Measurements from ENCODE around the gene NPAT.

The NPAT gene

DNA sequence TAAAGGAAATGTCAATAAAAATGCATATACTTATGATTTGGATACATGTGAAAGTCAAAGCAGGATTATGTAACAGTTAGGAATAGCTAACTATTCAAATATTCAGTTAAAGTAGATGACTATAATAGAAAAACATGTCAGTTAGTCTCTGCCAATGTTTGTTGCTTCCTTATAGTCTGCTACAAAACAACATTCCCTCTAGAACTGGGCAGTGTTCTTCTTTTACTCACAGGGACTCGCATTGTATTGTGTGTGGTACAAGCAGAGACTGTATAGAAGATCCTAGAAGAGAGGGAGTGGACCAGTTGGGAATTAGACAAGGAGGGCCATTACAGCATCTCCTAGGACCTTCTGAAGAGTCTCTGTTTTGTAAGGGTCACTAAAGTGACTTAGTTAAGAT lies 90.4 kb downstream of the NPAT start:
- no peak overlapping the region for H3K4me3 ChIP-seq (replicated peaks; ENCODE audit: insufficient read depth, low read length)
- no peak overlapping the region for H3K27ac ChIP-seq (replicated peaks)
- TF ChIP-seq POLR2AphosphoS5 (IDR thresholded peaks at IDR 0.05; ENCODE audit: low read depth), result no peak
- TF ChIP-seq, protein P1, sequence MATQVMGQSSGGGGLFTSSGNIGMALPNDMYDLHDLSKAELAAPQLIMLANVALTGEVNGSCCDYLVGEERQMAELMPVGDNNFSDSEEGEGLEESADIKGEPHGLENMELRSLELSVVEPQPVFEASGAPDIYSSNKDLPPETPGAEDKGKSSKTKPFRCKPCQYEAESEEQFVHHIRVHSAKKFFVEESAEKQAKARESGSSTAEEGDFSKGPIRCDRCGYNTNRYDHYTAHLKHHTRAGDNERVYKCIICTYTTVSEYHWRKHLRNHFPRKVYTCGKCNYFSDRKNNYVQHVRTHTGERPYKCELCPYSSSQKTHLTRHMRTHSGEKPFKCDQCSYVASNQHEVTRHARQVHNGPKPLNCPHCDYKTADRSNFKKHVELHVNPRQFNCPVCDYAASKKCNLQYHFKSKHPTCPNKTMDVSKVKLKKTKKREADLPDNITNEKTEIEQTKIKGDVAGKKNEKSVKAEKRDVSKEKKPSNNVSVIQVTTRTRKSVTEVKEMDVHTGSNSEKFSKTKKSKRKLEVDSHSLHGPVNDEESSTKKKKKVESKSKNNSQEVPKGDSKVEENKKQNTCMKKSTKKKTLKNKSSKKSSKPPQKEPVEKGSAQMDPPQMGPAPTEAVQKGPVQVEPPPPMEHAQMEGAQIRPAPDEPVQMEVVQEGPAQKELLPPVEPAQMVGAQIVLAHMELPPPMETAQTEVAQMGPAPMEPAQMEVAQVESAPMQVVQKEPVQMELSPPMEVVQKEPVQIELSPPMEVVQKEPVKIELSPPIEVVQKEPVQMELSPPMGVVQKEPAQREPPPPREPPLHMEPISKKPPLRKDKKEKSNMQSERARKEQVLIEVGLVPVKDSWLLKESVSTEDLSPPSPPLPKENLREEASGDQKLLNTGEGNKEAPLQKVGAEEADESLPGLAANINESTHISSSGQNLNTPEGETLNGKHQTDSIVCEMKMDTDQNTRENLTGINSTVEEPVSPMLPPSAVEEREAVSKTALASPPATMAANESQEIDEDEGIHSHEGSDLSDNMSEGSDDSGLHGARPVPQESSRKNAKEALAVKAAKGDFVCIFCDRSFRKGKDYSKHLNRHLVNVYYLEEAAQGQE (IDR thresholded peaks at IDR 0.05; ENCODE audit: insufficient replicate concordance, low read depth), result no peak
- TF ChIP-seq CTCF (IDR thresholded peaks at IDR 0.05; ENCODE audit: insufficient read depth, low read length), result no peak
- TF ChIP-seq GABPA (IDR thresholded peaks at IDR 0.05; ENCODE audit: low read depth), result no peak
- TF ChIP-seq SPI1 (IDR thresholded peaks at IDR 0.05; ENCODE audit: borderline replicate concordance, low read depth), result no peak
- no peak for DNase-seq (ENCODE audit: low read depth in 1 of 2, low spot score in 1 of 2)
- H3K27me3 ChIP-seq (ENCODE audit: insufficient read depth, poor library complexity, severe bottlenecking), result no peaks in the 10 kb centered on the region

DNA sequence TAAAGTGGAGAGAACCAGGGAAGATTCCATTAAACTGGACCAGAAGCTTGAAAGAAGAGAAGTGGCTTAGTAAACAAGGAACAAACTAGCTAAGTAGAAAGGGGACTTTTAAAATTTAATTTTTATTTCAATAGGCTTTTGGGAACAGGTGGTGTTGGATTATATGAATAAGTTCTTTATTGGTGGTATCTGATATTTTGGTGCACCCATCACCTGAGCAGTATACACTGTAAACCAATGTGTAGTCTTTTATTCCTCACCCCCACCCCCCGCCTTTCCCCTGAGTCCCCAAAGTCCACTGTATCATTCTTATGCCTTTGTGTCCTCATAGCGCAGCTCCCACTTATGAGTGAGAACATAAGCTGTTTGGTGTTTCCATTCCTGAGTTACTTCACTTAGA lies 93.7 kb downstream of the NPAT start:
- Histone ChIP-seq H3K27ac (replicated peaks) (no peak overlapping the region), H3K27me3 (ENCODE audit: insufficient read depth, poor library complexity, severe bottlenecking) (no peaks in the 10 kb centered on the region), H3K4me3 (replicated peaks; ENCODE audit: insufficient read depth, low read length) (no peak overlapping the region)
- no peak for DNase-seq (ENCODE audit: low read depth in 1 of 2, low spot score in 1 of 2)
- TF ChIP-seq CTCF (IDR thresholded peaks at IDR 0.05; ENCODE audit: insufficient read depth, low read length), result no peak
- TF ChIP-seq POLR2AphosphoS5 (IDR thresholded peaks at IDR 0.05; ENCODE audit: low read depth), result no peak
- no peak for TF ChIP-seq GABPA (IDR thresholded peaks at IDR 0.05; ENCODE audit: low read depth)
- TF ChIP-seq, protein P1 (IDR thresholded peaks at IDR 0.05; ENCODE audit: insufficient replicate concordance, low read depth), result no peak
- no peak for TF ChIP-seq SPI1 (IDR thresholded peaks at IDR 0.05; ENCODE audit: borderline replicate concordance, low read depth)

DNA sequence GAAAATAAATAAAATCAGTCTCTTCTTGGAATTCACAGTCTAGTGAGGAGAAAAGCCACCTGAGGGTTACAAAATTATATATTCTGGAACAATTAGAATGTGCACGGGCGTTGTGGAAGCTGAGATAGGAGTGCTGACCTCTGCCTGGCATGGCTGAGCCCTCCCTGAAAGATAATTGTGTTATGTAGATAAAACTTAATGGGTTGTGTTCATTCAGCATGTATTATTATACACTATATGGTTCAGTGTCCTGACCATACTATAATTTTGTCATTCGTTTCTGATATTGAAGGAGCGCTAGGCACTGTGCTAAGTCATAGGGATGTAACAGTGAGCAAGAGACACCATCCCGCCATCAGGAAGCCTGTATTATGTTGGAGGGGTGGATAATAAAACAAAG lies 97.3 kb downstream of the NPAT start:
- no peak overlapping the region; the same call in 1 of the 2 replicates for H3K27ac ChIP-seq (replicated peaks)
- no peak for DNase-seq (ENCODE audit: low read depth in 1 of 2, low spot score in 1 of 2)
- TF ChIP-seq POLR2AphosphoS5 (IDR thresholded peaks at IDR 0.05; ENCODE audit: low read depth), result no peak
- no peak for TF ChIP-seq GABPA (IDR thresholded peaks at IDR 0.05; ENCODE audit: low read depth)
- no peak for TF ChIP-seq SPI1 (IDR thresholded peaks at IDR 0.05; ENCODE audit: borderline replicate concordance, low read depth)
- TF ChIP-seq, protein P1 (IDR thresholded peaks at IDR 0.05; ENCODE audit: insufficient replicate concordance, low read depth), result no peak
- no peak for TF ChIP-seq CTCF (IDR thresholded peaks at IDR 0.05; ENCODE audit: insufficient read depth, low read length)
- no peak overlapping the region for H3K4me3 ChIP-seq (replicated peaks; ENCODE audit: insufficient read depth, low read length)
- H3K27me3 ChIP-seq (ENCODE audit: insufficient read depth, poor library complexity, severe bottlenecking), result no peaks in the 10 kb centered on the region

Data from HL-60 (cell line).